HepG2 (cell line): Measurements from ENCODE around the gene PKIG. TPM values are rescaled to one million over a fixed set of nuclear protein-coding genes. Genes with fewer than 3 reads are reported as not detected.
A peak's percentile ranks its signal among the peaks of the same experiment; 100 is the strongest.

Experiments
- ATAC-seq: fragments of 200-7000 bp; cut with Tn5 transposase; 3 replicates; pipeline ENCODE4 v1.9.1; 2020; ENCODE audit warnings: mild to moderate bottlenecking, moderate library complexity
- BruUV-seq: library from RNA; stranded (reverse); fragments of 400-500 nt; replicated peaks from 2 replicates; lab custom pipeline; 2021; lab: Mats Ljungman, UMichigan
- CTCF ChIA-PET: fragments of 300-600 bp; formaldehyde crosslinking; extraction: SDS; loops from one replicate; lab custom pipeline; 2021; ENCODE audit warnings: low total read pairs, inconsistent platforms, low intra/inter-chr PET ratio; lab: Yijun Ruan, JAX
- POLR2A ChIA-PET: fragments of 350-600 bp; sonication (Branson Sonifier 250); formaldehyde crosslinking; loops from one replicate; lab custom pipeline; 2020; ENCODE audit warnings: antibody characterized with exemption, inconsistent platforms; lab: Yijun Ruan, JAX
- DNase-seq: peaks from one replicate; pipeline ENCODE4 v3.0.0-alpha.2; 2015; ENCODE audit warnings: low spot score
- FAIRE-seq: peaks from 3 replicates; lab custom pipeline; 2011; peaks lifted over from hg19 to GRCh38; lab: Jason Lieb, UNC
- H2AFZ ChIP-seq: one replicate; pipeline ENCODE4 v1.6.1; 2011; ENCODE audit warnings: low read length, inconsistent platforms
- H3K27ac ChIP-seq: fragments of 300-600 bp; 3 replicates; pipeline ENCODE4 v1.8.0; 2011; ENCODE audit warnings: mixed run types, mild to moderate bottlenecking, mixed read lengths, low read length, inconsistent platforms; ENCODE audit not compliant: insufficient read depth; ENCODE audit errors: extremely low read length
- H3K27me3 ChIP-seq, 2 experiments: fragments of 200-600 bp in 1 of 2; 2 replicates in 1 of 2; 3 replicates in 1 of 2; pipeline versions ENCODE4 v1.6.0 to v1.8.0; 2011; ENCODE audit warnings: low read length in 2 of 2, mild to moderate bottlenecking in 2 of 2, moderate library complexity in 2 of 2, inconsistent platforms in 1 of 2; ENCODE audit not compliant: insufficient read depth in 2 of 2, control insufficient read depth in 1 of 2
- H3K36me3 ChIP-seq, 2 experiments: fragments of 200-600 bp in 1 of 2; replicated peaks in 1 of 2; 2 replicates in 1 of 2; 3 replicates in 1 of 2; pipeline versions ENCODE4 v1.5.1 to v1.8.0; 2011; ENCODE audit warnings: low read length in 2 of 2, inconsistent platforms in 1 of 2; ENCODE audit not compliant: insufficient read depth in 2 of 2, control insufficient read depth in 1 of 2
- H3K4me1 ChIP-seq: 2 replicates; pipeline ENCODE4 v1.5.1; 2012; ENCODE audit warnings: low read length, inconsistent platforms; ENCODE audit not compliant: insufficient read depth
- H3K4me2 ChIP-seq: 2 replicates; pipeline ENCODE4 v1.6.0; 2011; ENCODE audit warnings: low read depth, low read length, inconsistent platforms
- H3K4me3 ChIP-seq, 3 experiments: fragments of 200-600 bp in 1 of 3; sonication (generic), shearing (Covaris generic) in 1 of 3; replicated peaks in 1 of 3; 2 replicates each; pipeline ENCODE4 v1.5.1; 2011 to 2016; ENCODE audit warnings: low read length in 3 of 3, inconsistent platforms in 2 of 3, low read depth in 2 of 3, mild to moderate bottlenecking in 2 of 3, control low read depth in 1 of 3, mixed read lengths in 1 of 3; ENCODE audit not compliant: insufficient read depth in 1 of 3
- H3K79me2 ChIP-seq: one replicate; pipeline ENCODE4 v1.6.1; 2011; ENCODE audit warnings: low read length, inconsistent platforms; ENCODE audit not compliant: insufficient read depth
- H3K9ac ChIP-seq: 2 replicates; pipeline ENCODE4 v1.6.0; 2011; ENCODE audit warnings: mild to moderate bottlenecking, low read depth, low read length, inconsistent platforms; ENCODE audit not compliant: insufficient read depth
- H3K9me3 ChIP-seq: 2 replicates; pipeline ENCODE4 v1.5.1; 2012; ENCODE audit warnings: mild to moderate bottlenecking, low read length
- H4K20me1 ChIP-seq: 2 replicates; pipeline ENCODE4 v1.6.0; 2011; ENCODE audit warnings: inconsistent platforms, mild to moderate bottlenecking, low read length, moderate library complexity; ENCODE audit not compliant: insufficient read depth
- HNRNPUL1 ChIP-seq: fragments of 200-400 bp; formaldehyde crosslinking; IDR thresholded peaks from 2 replicates; pipeline ENCODE4 v1.6.1; 2017; ENCODE audit warnings: low read depth, mild to moderate bottlenecking, low read length, moderate library complexity
- REL ChIP-seq: sonication (generic); formaldehyde crosslinking; conservative IDR thresholded peaks from 2 replicates; pipeline ENCODE4 v1.8.0; 2022; ENCODE audit warnings: mild to moderate bottlenecking, missing genetic modification reagents, moderate library complexity
- REXO4 ChIP-seq: sonication (generic); formaldehyde crosslinking; IDR thresholded peaks from 2 replicates; pipeline ENCODE4 v1.8.0; 2022; ENCODE audit warnings: missing genetic modification reagents, mild to moderate bottlenecking, borderline replicate concordance
- SOX6 ChIP-seq, 2 experiments: fragments of 450-650 bp in 1 of 2; sonication (generic) in 1 of 2; formaldehyde crosslinking in 1 of 2; IDR thresholded peaks; 2 replicates each; pipeline versions ENCODE4 v1.4.0 to v1.6.1; 2017 to 2020; ENCODE audit warnings: antibody characterized with exemption in 1 of 2, mild to moderate bottlenecking in 1 of 2, missing genetic modification reagents in 1 of 2
- ZNF317 ChIP-seq: sonication (generic); formaldehyde crosslinking; IDR thresholded peaks from 2 replicates; pipeline ENCODE4 v1.5.0; 2020; ENCODE audit warnings: mild to moderate bottlenecking, missing genetic modification reagents
- ZNF430 ChIP-seq: sonication (generic); formaldehyde crosslinking; IDR thresholded peaks from 2 replicates; pipeline ENCODE4 v1.9.0; 2021; ENCODE audit warnings: mild to moderate bottlenecking, missing genetic modification reagents
- ZNF737 ChIP-seq: sonication (generic); formaldehyde crosslinking; IDR thresholded peaks from 2 replicates; pipeline ENCODE4 v1.5.0; 2020; ENCODE audit warnings: missing genetic modification reagents, mild to moderate bottlenecking, borderline replicate concordance
- WGBS: methylation state at CpG from one replicate; pipeline ENCODE4 v1.1.6; 2017; ENCODE audit warnings: low lambda C conversion rate; 5-methylcytosine and 5-hydroxymethylcytosine counted together
- in situ Hi-C: cut with HindIII; loops from 2 replicates; pipeline ENCODE4 v1.10.0; 2017; ENCODE audit warnings: low pct_unique_long_range_greater_than_20kb; ENCODE audit not compliant: extremely low pct_ligation_motif_present
- intact Hi-C: fragments of 100-400 bp; cut with micrococcal nuclease; formaldehyde crosslinking; loops from one replicate; pipeline ENCODE4 v1.10.0; 2022; ENCODE audit not compliant: unreplicated experiment
- polyA plus RNA-seq, 8 experiments: library from polyadenylated mRNA; depleted of rRNA in 3 of 8; stranded (reverse) in 7 of 8; unstranded in 1 of 8; fragments of >200 nt; fragmentation: Illumina TruSeq in 4 of 8; extraction: Trizol in 4 of 8; gene quantifications; 2 replicates each; pipeline versions ENCODE4 v1.2.1 to v1.2.3, GENCODE V29; 2011 to 2016; ENCODE audit warnings: low read depth in 4 of 8, missing spikeins in 1 of 8, mixed read lengths in 1 of 8; ENCODE audit not compliant: insufficient read depth in 1 of 8
- total RNA-seq, 5 experiments: library from RNA; depleted of rRNA; stranded (reverse); fragments of >200 nt; fragmentation: Illumina TruSeq; extraction: Trizol; gene quantifications; 2 replicates each; pipeline ENCODE4 v1.2.3, GENCODE V29; 2016; ENCODE audit warnings: low read depth in 1 of 5
- TF ChIP-seq, protein P1 (sequence below): sonication (generic); formaldehyde crosslinking; IDR thresholded peaks from 2 replicates; pipeline ENCODE4 v1.5.1; 2020; ENCODE audit warnings: mild to moderate bottlenecking, missing genetic modification reagents, borderline replicate concordance

The PKIG gene
- total and polyA plus RNA-seq, 2 of the 13 experiments (the other 11 are each of a cell fraction or from before 2014, with no cell fraction given), result 30.8 to 44.5 TPM

DNA sequence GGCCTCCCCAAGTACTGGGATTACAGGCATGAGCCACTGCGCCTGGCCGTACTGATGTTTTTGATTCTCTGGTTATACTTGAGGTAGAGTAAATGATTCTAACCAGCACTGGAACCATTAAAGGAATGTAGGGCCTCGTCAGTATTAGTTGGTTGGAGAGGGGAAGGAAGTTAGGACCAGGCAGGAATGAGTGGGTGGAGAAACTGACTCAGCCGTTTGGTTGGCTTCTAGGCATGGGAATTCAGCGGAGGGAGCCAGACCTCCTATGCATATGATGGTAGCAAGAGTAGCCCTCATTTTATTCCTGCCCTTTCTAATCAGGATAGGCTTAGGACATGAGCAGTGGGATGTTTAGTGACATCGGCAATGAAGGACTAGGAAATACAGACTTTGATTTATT is 41.5 kb upstream of the PKIG start:
- no peak overlapping the region for H3K27ac ChIP-seq
- WGBS, result 83% methylated on average over 6 of the region's 6 CpGs
- CTCF ChIA-PET, result no interaction called here
- ATAC-seq (no peak), FAIRE-seq (no peak), DNase-seq (no peak)
- intact Hi-C loops (no loop called here), in situ Hi-C loops (no loop called here)
- H3K9ac ChIP-seq, result no peak overlapping the region
- no peaks in the 10 kb centered on the region for H3K27me3 ChIP-seq
- H3K4me3 ChIP-seq, result no peak overlapping the region
- POLR2A ChIA-PET, result no interaction called here
- TF ChIP-seq ZNF317 (CRISPR knock-in tag) (0 out of 2 replicates have a peak, but pooled peaks have one; percentile 50), ZNF737 (CRISPR knock-in tag) (no peak)
- peaks cover 22% of the 10 kb centered on the region for H3K4me1 ChIP-seq
- H3K36me3 ChIP-seq, result no peaks in the 10 kb centered on the region
- no peaks in the 10 kb centered on the region for H3K9me3 ChIP-seq
- H3K79me2 ChIP-seq, result peaks cover 9% of the 10 kb centered on the region
- no peaks in the 10 kb centered on the region for H4K20me1 ChIP-seq
- no TSS peak for BruUV-seq
- H3K4me2 ChIP-seq, result no peak overlapping the region
- H2AFZ ChIP-seq, result no peak overlapping the region

DNA sequence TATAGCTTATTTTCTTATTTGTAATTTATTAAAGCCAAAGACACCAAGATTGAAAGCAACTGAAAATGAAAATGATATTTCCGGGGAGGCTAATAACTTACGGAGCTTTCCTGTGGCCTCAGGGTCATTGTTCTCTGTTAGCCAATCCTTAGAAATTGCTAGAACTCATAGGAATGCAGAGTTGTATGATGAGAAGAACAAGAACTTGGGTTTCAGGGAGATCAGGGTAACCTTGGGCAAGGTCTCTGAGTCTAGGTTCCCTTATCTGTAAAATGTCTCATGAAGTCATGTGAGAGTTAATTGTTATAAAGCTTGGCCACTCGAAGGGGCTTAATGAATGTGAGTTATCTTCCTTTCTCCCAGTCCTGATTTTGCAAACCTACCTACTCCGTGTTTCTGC is 40.4 kb upstream of the PKIG start:
- in situ Hi-C loops, result no loop called here
- no TSS peak for BruUV-seq
- ATAC-seq, result no peak

More for the DNA sequence above, 40.4 kb upstream of the PKIG start:
- Histone ChIP-seq H3K9me3 (no peaks in the 10 kb centered on the region), H4K20me1 (no peaks in the 10 kb centered on the region), H3K4me2 (no peak overlapping the region), H3K36me3 (no peaks in the 10 kb centered on the region), H2AFZ (no peak overlapping the region), H3K4me1 (peaks cover 15% of the 10 kb centered on the region), H3K4me3 (no peak overlapping the region), H3K79me2 (peaks cover 9% of the 10 kb centered on the region), H3K9ac (no peak overlapping the region), H3K27ac (no peak overlapping the region), H3K27me3 (no peaks in the 10 kb centered on the region)
- TF ChIP-seq, protein P1, sequence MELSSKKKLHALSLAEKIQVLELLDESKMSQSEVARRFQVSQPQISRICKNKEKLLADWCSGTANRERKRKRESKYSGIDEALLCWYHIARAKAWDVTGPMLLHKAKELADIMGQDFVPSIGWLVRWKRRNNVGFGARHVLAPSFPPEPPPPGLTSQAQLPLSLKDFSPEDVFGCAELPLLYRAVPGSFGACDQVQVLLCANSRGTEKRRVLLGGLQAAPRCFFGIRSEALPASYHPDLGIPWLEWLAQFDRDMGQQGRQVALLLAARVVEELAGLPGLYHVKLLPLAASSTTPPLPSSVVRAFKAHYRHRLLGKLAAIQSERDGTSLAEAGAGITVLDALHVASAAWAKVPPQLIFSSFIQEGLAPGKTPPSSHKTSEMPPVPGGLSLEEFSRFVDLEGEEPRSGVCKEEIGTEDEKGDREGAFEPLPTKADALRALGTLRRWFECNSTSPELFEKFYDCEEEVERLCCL (CRISPR knock-in tag), result no peak
- TF ChIP-seq ZNF430, result no peak
- no peak for TF ChIP-seq HNRNPUL1
- no peak for TF ChIP-seq REL (CRISPR knock-in tag)
- TF ChIP-seq SOX6 (IDR thresholded peaks at IDR 0.05), result no peak
- TF ChIP-seq SOX6 (CRISPR knock-in tag; IDR thresholded peaks at IDR 0.05), result no peak
- TF ChIP-seq REXO4 (CRISPR knock-in tag), result no peak
- ChIA-PET CTCF (no interaction called here), POLR2A (interaction anchor here (0.9 kb wide), 1 partner anchor 12 kb away, joined by 3 read pairs; no protein-coding TSS in a partner anchor)
- intact Hi-C loops, result no loop called here
- FAIRE-seq, result no peak
- 93% methylated on average over 4 of the region's 4 CpGs for WGBS
- DNase-seq, result no peak
